ENCODE data around the gene LGALS9. TPM values are rescaled to one million over a fixed set of nuclear protein-coding genes. Genes with fewer than 3 reads are reported as not detected.

LGALS9 gene
- 0.29 TPM for polyA plus RNA-seq (2013, experiment 1 of 2)
- 0.48 TPM for polyA plus RNA-seq (2013, experiment 2 of 2)

GRCh38 chr17:27630607-27631410 is at the start of gene LGALS9:
Gene LGALS9 (plus strand): TSS chr17:27631188. CDS start chr17:27631266, 78 bp downstream.
- no peak within 1 kb of the TSS for H3K4me2 ChIP-seq (ENCODE audit: low read length)
- H2BK15ac ChIP-seq (replicated peaks; ENCODE audit: low read depth), result no peak within 1 kb of the TSS
- H2BK120ac ChIP-seq (ENCODE audit: low read depth, low read length), result no peak within 1 kb of the TSS
- DNase-seq, result no peak
- H3K4me3 ChIP-seq (ENCODE audit: low read length), result no peak within 1 kb of the TSS
- H3K79me1 ChIP-seq (ENCODE audit: low read length), result no peaks in the 10 kb centered on the region
- no peak within 1 kb of the TSS for H3K27ac ChIP-seq (ENCODE audit: low read depth, low read length)
- peaks cover 4% of the 10 kb centered on the region for H3K36me3 ChIP-seq (ENCODE audit: control insufficient read depth, insufficient read depth, low read length)
- no peak within 1 kb of the TSS for H2AK5ac ChIP-seq (ENCODE audit: low read length)
- no peak within 1 kb of the TSS for H4K8ac ChIP-seq (ENCODE audit: low read depth, low read length)
- H3K23ac ChIP-seq (ENCODE audit: low read length), result no peak within 1 kb of the TSS
- no peaks in the 10 kb centered on the region for H3K27me3 ChIP-seq (ENCODE audit: insufficient read depth, low read length, poor library complexity)
- H2BK5ac ChIP-seq (ENCODE audit: low read length), result no peak within 1 kb of the TSS
- H4K5ac ChIP-seq (ENCODE audit: low read length), result no peak within 1 kb of the TSS
- H3K4ac ChIP-seq (ENCODE audit: low read depth, low read length), result no peak within 1 kb of the TSS
- no peaks in the 10 kb centered on the region for H3K79me2 ChIP-seq (ENCODE audit: control insufficient read depth, insufficient read depth, low read length)
- H3K56ac ChIP-seq (ENCODE audit: low read length), result no peak within 1 kb of the TSS
- WGBS (ENCODE audit: extremely low coverage, insufficient coverage, low lambda C conversion rate), result no CpG with 5 or more reads among the region's 10 CpGs
- no peaks in the 10 kb centered on the region for H3K4me1 ChIP-seq (ENCODE audit: control insufficient read depth, low read depth, low read length)
- H3K9ac ChIP-seq (ENCODE audit: low read length), result no peak within 1 kb of the TSS
- no peak within 1 kb of the TSS for H3K18ac ChIP-seq (ENCODE audit: low read length)

GRCh38 chr17:27582696-27583095 is 48.3 kb upstream of the LGALS9 start:
- no peak overlapping the region for H3K18ac ChIP-seq (ENCODE audit: low read length)

DNA sequence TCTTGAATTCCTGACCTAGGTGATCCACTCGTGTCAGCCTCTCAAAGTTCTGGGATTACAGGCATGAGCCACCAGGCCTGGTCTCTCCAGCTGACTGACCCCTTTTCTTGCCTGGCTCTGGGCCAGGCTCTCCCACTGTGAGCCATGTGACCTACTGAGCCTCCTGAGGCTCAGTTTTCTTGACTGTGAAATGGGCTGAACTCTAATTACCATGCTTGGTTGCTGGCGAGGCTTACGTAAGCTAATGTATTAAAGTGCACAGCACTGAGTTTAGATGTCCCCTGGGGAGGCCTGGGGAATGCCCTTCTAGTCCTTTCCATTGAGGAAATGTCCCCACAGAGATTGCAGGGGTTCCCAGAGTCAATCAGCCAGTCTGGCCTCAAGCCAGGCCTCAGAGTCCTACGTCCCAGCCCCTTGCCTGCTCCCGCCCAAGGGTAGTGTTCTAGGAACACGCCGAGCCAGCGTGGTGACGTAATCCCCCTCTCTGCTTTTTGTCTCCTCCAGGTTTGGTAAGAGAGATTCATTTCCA is 45.8 kb upstream of the LGALS9 start:
- WGBS (ENCODE audit: extremely low coverage, insufficient coverage, low lambda C conversion rate), result no CpG with 5 or more reads among the region's 9 CpGs
- no peak overlapping the region for H3K4me3 ChIP-seq (ENCODE audit: low read length)
- no peak overlapping the region for H3K9ac ChIP-seq (ENCODE audit: low read length)
- no peak for DNase-seq
- no peak overlapping the region for H3K4ac ChIP-seq (ENCODE audit: low read depth, low read length)
- no peak overlapping the region for H3K4me2 ChIP-seq (ENCODE audit: low read length)
- no peaks in the 10 kb centered on the region for H3K36me3 ChIP-seq (ENCODE audit: control insufficient read depth, insufficient read depth, low read length)
- no peak overlapping the region for H2AK5ac ChIP-seq (ENCODE audit: low read length)
- no peaks in the 10 kb centered on the region for H3K27me3 ChIP-seq (ENCODE audit: insufficient read depth, low read length, poor library complexity)
- H3K27ac ChIP-seq (ENCODE audit: low read depth, low read length), result no peak overlapping the region
- H4K8ac ChIP-seq (ENCODE audit: low read depth, low read length), result no peak overlapping the region
- H2BK5ac ChIP-seq (ENCODE audit: low read length), result no peak overlapping the region
- peaks cover 2% of the 10 kb centered on the region for H3K79me1 ChIP-seq (ENCODE audit: low read length)
- no peak overlapping the region for H2BK15ac ChIP-seq (replicated peaks; ENCODE audit: low read depth)
- H3K56ac ChIP-seq (ENCODE audit: low read length), result no peak overlapping the region
- H4K5ac ChIP-seq (ENCODE audit: low read length), result no peak overlapping the region
- no peak overlapping the region for H3K18ac ChIP-seq (ENCODE audit: low read length)
- no peaks in the 10 kb centered on the region for H3K4me1 ChIP-seq (ENCODE audit: control insufficient read depth, low read depth, low read length)
- H3K79me2 ChIP-seq (ENCODE audit: control insufficient read depth, insufficient read depth, low read length), result no peaks in the 10 kb centered on the region
- no peak overlapping the region for H3K23ac ChIP-seq (ENCODE audit: low read length)
- no peak overlapping the region for H2BK120ac ChIP-seq (ENCODE audit: low read depth, low read length)

More at GRCh38 chr17:27582696-27583095, 48.3 kb upstream of the LGALS9 start:
- no peak overlapping the region for H4K5ac ChIP-seq (ENCODE audit: low read length)
- no peak overlapping the region for H2AK5ac ChIP-seq (ENCODE audit: low read length)
- no peak overlapping the region for H3K4ac ChIP-seq (ENCODE audit: low read depth, low read length)
- H2BK120ac ChIP-seq (ENCODE audit: low read depth, low read length), result no peak overlapping the region
- H3K9ac ChIP-seq (ENCODE audit: low read length), result no peak overlapping the region
- H2BK15ac ChIP-seq (replicated peaks; ENCODE audit: low read depth), result no peak overlapping the region
- no peak overlapping the region for H3K4me3 ChIP-seq (ENCODE audit: low read length)
- H3K79me1 ChIP-seq (ENCODE audit: low read length), result peaks cover 4% of the 10 kb centered on the region
- H2BK5ac ChIP-seq (ENCODE audit: low read length), result no peak overlapping the region
- H3K27ac ChIP-seq (ENCODE audit: low read depth, low read length), result no peak overlapping the region
- H3K4me1 ChIP-seq (ENCODE audit: control insufficient read depth, low read depth, low read length), result peaks cover 7% of the 10 kb centered on the region
- H3K56ac ChIP-seq (ENCODE audit: low read length), result no peak overlapping the region
- no peaks in the 10 kb centered on the region for H3K36me3 ChIP-seq (ENCODE audit: control insufficient read depth, insufficient read depth, low read length)
- no peaks in the 10 kb centered on the region for H3K79me2 ChIP-seq (ENCODE audit: control insufficient read depth, insufficient read depth, low read length)
- DNase-seq, result no peak
- WGBS (ENCODE audit: extremely low coverage, insufficient coverage, low lambda C conversion rate), result no CpG with 5 or more reads among the region's 18 CpGs
- no peaks in the 10 kb centered on the region for H3K27me3 ChIP-seq (ENCODE audit: insufficient read depth, low read length, poor library complexity)
- no peak overlapping the region for H4K8ac ChIP-seq (ENCODE audit: low read depth, low read length)
- no peak overlapping the region for H3K23ac ChIP-seq (ENCODE audit: low read length)
- no peak overlapping the region for H3K4me2 ChIP-seq (ENCODE audit: low read length)

DNA sequence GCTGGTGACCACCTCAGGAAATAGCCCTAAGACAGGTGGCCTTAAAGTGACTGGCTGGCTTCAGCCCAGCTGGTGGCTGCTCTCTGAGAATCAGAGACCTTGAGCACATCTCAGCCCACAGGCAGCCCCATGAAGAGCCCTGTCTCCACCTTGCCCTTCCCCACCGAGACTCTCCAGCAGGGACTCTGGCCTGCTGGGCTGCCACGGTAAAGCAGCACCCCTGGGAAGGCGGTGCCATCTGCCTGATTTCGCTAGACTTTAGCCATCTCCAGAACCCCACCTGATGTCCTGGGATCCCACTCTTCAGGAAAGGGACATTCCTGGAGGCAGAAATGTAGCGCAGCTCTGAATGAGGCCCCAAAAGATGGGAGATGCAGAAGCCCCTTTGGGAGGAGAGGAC is 45.2 kb upstream of the LGALS9 start:
- no peak overlapping the region for H3K18ac ChIP-seq (ENCODE audit: low read length)
- H4K8ac ChIP-seq (ENCODE audit: low read depth, low read length), result no peak overlapping the region
- H2BK120ac ChIP-seq (ENCODE audit: low read depth, low read length), result no peak overlapping the region
- H3K27ac ChIP-seq (ENCODE audit: low read depth, low read length), result no peak overlapping the region
- no peaks in the 10 kb centered on the region for H3K79me1 ChIP-seq (ENCODE audit: low read length)
- WGBS (ENCODE audit: extremely low coverage, insufficient coverage, low lambda C conversion rate), result no CpG with 5 or more reads among the region's 5 CpGs
- H3K27me3 ChIP-seq (ENCODE audit: insufficient read depth, low read length, poor library complexity), result no peaks in the 10 kb centered on the region
- no peak overlapping the region for H3K4me2 ChIP-seq (ENCODE audit: low read length)
- no peak overlapping the region for H2BK15ac ChIP-seq (replicated peaks; ENCODE audit: low read depth)
- H3K56ac ChIP-seq (ENCODE audit: low read length), result no peak overlapping the region
- no peak overlapping the region for H3K9ac ChIP-seq (ENCODE audit: low read length)
- H3K23ac ChIP-seq (ENCODE audit: low read length), result no peak overlapping the region
- no peak overlapping the region for H2BK5ac ChIP-seq (ENCODE audit: low read length)
- no peaks in the 10 kb centered on the region for H3K4me1 ChIP-seq (ENCODE audit: control insufficient read depth, low read depth, low read length)
- H3K4me3 ChIP-seq (ENCODE audit: low read length), result no peak overlapping the region
- H3K36me3 ChIP-seq (ENCODE audit: control insufficient read depth, insufficient read depth, low read length), result no peaks in the 10 kb centered on the region
- H4K5ac ChIP-seq (ENCODE audit: low read length), result no peak overlapping the region
- H2AK5ac ChIP-seq (ENCODE audit: low read length), result no peak overlapping the region
- H3K79me2 ChIP-seq (ENCODE audit: control insufficient read depth, insufficient read depth, low read length), result no peaks in the 10 kb centered on the region
- DNase-seq, result no peak
- no peak overlapping the region for H3K4ac ChIP-seq (ENCODE audit: low read depth, low read length)

DNA sequence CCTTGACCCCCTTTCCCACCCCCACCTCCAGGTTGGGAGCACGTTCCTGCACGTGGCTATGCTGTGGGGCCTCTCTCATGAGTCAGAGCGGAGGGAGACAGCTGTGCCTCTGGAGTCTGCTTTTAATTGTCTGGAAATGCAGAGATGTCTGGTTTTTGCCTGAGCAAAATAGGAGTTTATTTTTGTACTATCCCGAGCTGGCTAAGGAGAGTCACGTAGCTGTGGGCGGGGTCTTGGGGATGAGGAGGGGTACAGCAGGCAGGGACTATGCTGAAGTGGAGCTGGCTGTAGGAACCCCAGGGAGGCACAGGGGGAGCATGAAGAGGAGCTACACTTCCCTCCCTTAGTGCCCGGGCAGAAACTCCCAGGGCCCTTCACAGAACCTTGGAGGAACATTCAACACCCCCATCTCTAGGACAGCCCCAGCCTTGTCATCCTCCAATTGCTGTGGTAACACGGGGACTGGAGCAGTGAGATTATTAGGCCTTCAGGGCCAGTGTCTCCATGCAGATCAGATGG is 44.7 kb upstream of the LGALS9 start:
- no peak overlapping the region for H3K4ac ChIP-seq (ENCODE audit: low read depth, low read length)
- H4K8ac ChIP-seq (ENCODE audit: low read depth, low read length), result no peak overlapping the region
- H2BK120ac ChIP-seq (ENCODE audit: low read depth, low read length), result no peak overlapping the region
- no peak for DNase-seq
- H2BK15ac ChIP-seq (replicated peaks; ENCODE audit: low read depth), result no peak overlapping the region
- H3K23ac ChIP-seq (ENCODE audit: low read length), result no peak overlapping the region
- H3K18ac ChIP-seq (ENCODE audit: low read length), result no peak overlapping the region
- H3K79me1 ChIP-seq (ENCODE audit: low read length), result no peaks in the 10 kb centered on the region
- no peak overlapping the region for H2BK5ac ChIP-seq (ENCODE audit: low read length)
- no peak overlapping the region for H3K27ac ChIP-seq (ENCODE audit: low read depth, low read length)
- H2AK5ac ChIP-seq (ENCODE audit: low read length), result no peak overlapping the region
- WGBS (ENCODE audit: extremely low coverage, insufficient coverage, low lambda C conversion rate), result no CpG with 5 or more reads among the region's 8 CpGs
- no peaks in the 10 kb centered on the region for H3K27me3 ChIP-seq (ENCODE audit: insufficient read depth, low read length, poor library complexity)
- H3K36me3 ChIP-seq (ENCODE audit: control insufficient read depth, insufficient read depth, low read length), result no peaks in the 10 kb centered on the region
- H3K4me3 ChIP-seq (ENCODE audit: low read length), result no peak overlapping the region
- H4K5ac ChIP-seq (ENCODE audit: low read length), result no peak overlapping the region
- no peak overlapping the region for H3K9ac ChIP-seq (ENCODE audit: low read length)
- no peaks in the 10 kb centered on the region for H3K79me2 ChIP-seq (ENCODE audit: control insufficient read depth, insufficient read depth, low read length)
- H3K56ac ChIP-seq (ENCODE audit: low read length), result no peak overlapping the region
- H3K4me2 ChIP-seq (ENCODE audit: low read length), result no peak overlapping the region
- no peaks in the 10 kb centered on the region for H3K4me1 ChIP-seq (ENCODE audit: control insufficient read depth, low read depth, low read length)

Measured in mesendoderm (in vitro differentiated cells).